Spleen (tissue), 11 donors: ENCODE data around the gene LACRT. TPM values are rescaled to one million over a fixed set of nuclear protein-coding genes. Genes with fewer than 3 reads are reported as not detected.
"Not testable (repeated sequence)": the region's sequence is repeated elsewhere in the genome, so short reads cannot be mapped to it uniquely, and the experiment has no call there.

Experiments used
- DNase-seq: peaks from one replicate; pipeline ENCODE4 v3.0.0-alpha.2; 2020
- H3K27ac ChIP-seq, 8 donors: fragments of 200-600 bp; sonication (generic) in 7 of 8; 1 replicate in 4 of 8; 2 replicates in 4 of 8; pipeline versions ENCODE4 v1.5.0 to v1.8.0; 2016 to 2021; ENCODE audit warnings: inconsistent platforms in 4 of 8, mild to moderate bottlenecking in 4 of 8, moderate library complexity in 1 of 8
- H3K27me3 ChIP-seq, 7 donors: fragments of 200-600 bp; sonication (generic) in 6 of 7; replicated peaks in 1 of 7; 1 replicate in 4 of 7; 2 replicates in 3 of 7; pipeline versions ENCODE4 v1.5.0 to v1.8.0; 2016 to 2021; ENCODE audit warnings: inconsistent platforms in 3 of 7, mild to moderate bottlenecking in 1 of 7
- H3K36me3 ChIP-seq, 6 donors: fragments of 200-600 bp; sonication (generic) in 5 of 6; 1 replicate in 4 of 6; 2 replicates in 2 of 6; pipeline versions ENCODE4 v1.5.0 to v1.8.0; 2016 to 2021; ENCODE audit warnings: inconsistent platforms in 2 of 6
- H3K4me1 ChIP-seq, 6 donors: fragments of 200-600 bp; sonication (generic) in 5 of 6; 1 replicate in 3 of 6; 2 replicates in 3 of 6; pipeline versions ENCODE4 v1.5.0 to v1.8.0; 2016 to 2021; ENCODE audit warnings: inconsistent platforms in 3 of 6
- H3K4me3 ChIP-seq, 8 donors: fragments of 200-600 bp; sonication (generic) in 7 of 8; 1 replicate in 4 of 8; 2 replicates in 4 of 8; pipeline versions ENCODE4 v1.5.0 to v1.8.0; 2016 to 2021; ENCODE audit warnings: inconsistent platforms in 4 of 8, mild to moderate bottlenecking in 4 of 8, moderate library complexity in 2 of 8
- H3K9me3 ChIP-seq, 8 donors: fragments of 200-600 bp; sonication (generic) in 7 of 8; 1 replicate in 4 of 8; 2 replicates in 4 of 8; pipeline versions ENCODE4 v1.5.0 to v1.8.0; 2016 to 2021; ENCODE audit warnings: inconsistent platforms in 4 of 8
- POLR2A ChIP-seq, 3 donors: fragments of 450-650 bp; IDR thresholded peaks; one replicate each; pipeline ENCODE4 v1.5.1; 2017; ENCODE audit warnings: antibody characterized with exemption in 3 of 3, mild to moderate bottlenecking in 1 of 3
- POLR2AphosphoS5 ChIP-seq, 3 donors: sonication (generic); formaldehyde crosslinking; IDR thresholded peaks; one replicate each; pipeline ENCODE4 v1.5.1; 2017; ENCODE audit warnings: antibody characterized with exemption in 3 of 3
- WGBS, 5 donors: extraction: QIAGEN DNeasy Blood & Tissue Kit in 3 of 5; methylation state at CpG; one replicate each; pipeline versions ENCODE4 v1.1.5 to v1.1.7; 2013 to 2018; 5-methylcytosine and 5-hydroxymethylcytosine counted together
- intact Hi-C: fragments of 100-400 bp; cut with DNase I; formaldehyde crosslinking; loops from one replicate; pipeline ENCODE4 v1.15.0; 2023; ENCODE audit warnings: low total_unique reads
- polyA plus RNA-seq, 3 donors: library from polyadenylated mRNA; stranded (reverse); fragments of 200-250 nt; gene quantifications; one replicate each; pipeline ENCODE4 v1.2.1, GENCODE V29; 2013
- total RNA-seq, 7 donors: library from RNA; depleted of rRNA in 3 of 7; stranded (reverse); fragments of >200 nt in 3 of 7; fragmentation: NEBNext Ultra II Directional in 4 of 7; extraction: Animal tissue kit (Norgen Biotek cat#: 25700) in 4 of 7; gene quantifications; one replicate each; pipeline versions ENCODE4 v1.1.0 to v1.2.1, GENCODE V29; 2016 to 2021
- TF ChIP-seq, protein P1 (sequence below), 11 experiments: fragments of 200-600 bp in 7 of 11; fragments of 450-650 bp in 4 of 11; sonication (generic) in 4 of 11; IDR thresholded peaks in 8 of 11; conservative IDR thresholded peaks in 3 of 11; 1 replicate in 7 of 11; 2 replicates in 4 of 11; pipeline versions ENCODE4 v1.4.0 to v1.8.0; 2016 to 2021; ENCODE audit warnings: antibody characterized with exemption in 11 of 11, inconsistent platforms in 4 of 11, mild to moderate bottlenecking in 1 of 11
- donor health status: healthy with polysubstance abuse.
- donor health status: DM: no; HTN: no; CAD: no; lungs with moderate emphysema.
- donor health status: DM: no; HTN: no; CAD: no.
- donor health status: Bipolar disorder and iron deficiency.
- donor health status: healthy.
- donor health status: DM: no; HTN: no; CAD: no.
- donor health status: DM: yes; HTN: yes; CAD: no.

The LACRT gene
- total and polyA plus RNA-seq, 10 donors = not detected

DNA sequence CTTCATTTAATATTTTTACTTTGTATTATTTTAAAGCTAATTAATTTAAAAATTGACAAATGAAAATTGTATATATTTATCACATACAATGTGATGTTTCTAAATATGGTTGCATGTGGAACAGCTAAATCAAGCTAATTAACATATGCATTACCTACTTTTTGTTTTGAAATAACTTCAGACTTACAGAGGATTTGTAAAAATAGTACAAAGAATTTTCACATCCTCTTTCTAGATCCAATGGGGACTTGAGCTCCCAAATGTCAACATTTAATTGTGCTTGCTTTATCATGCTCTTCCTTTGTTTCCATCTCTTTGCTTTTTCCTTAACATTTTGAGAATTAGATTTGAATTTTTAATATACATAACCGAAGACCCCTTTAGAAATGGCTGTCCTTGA lies 6.9 kb upstream of the LACRT start:
- 72 to 98% (median 80%) methylated on average over 1 of the region's 1 CpG for WGBS, 5 donors
- TF ChIP-seq POLR2A (IDR thresholded peaks at IDR 0.05) (no peak), POLR2AphosphoS5 (IDR thresholded peaks at IDR 0.05) (no peak)
- TF ChIP-seq, protein P1, sequence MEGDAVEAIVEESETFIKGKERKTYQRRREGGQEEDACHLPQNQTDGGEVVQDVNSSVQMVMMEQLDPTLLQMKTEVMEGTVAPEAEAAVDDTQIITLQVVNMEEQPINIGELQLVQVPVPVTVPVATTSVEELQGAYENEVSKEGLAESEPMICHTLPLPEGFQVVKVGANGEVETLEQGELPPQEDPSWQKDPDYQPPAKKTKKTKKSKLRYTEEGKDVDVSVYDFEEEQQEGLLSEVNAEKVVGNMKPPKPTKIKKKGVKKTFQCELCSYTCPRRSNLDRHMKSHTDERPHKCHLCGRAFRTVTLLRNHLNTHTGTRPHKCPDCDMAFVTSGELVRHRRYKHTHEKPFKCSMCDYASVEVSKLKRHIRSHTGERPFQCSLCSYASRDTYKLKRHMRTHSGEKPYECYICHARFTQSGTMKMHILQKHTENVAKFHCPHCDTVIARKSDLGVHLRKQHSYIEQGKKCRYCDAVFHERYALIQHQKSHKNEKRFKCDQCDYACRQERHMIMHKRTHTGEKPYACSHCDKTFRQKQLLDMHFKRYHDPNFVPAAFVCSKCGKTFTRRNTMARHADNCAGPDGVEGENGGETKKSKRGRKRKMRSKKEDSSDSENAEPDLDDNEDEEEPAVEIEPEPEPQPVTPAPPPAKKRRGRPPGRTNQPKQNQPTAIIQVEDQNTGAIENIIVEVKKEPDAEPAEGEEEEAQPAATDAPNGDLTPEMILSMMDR (IDR thresholded peaks at IDR 0.05 in 8 of 11, conservative IDR thresholded peaks at IDR 0.05 in 3 of 11) = no peak
- H3K4me3 ChIP-seq = no peak overlapping the region
- peaks cover 0 to 13% (median 0%) of the 10 kb centered on the region in 6 donors for H3K4me1 ChIP-seq
- H3K27me3 ChIP-seq = peaks cover 0 to 30% (median 0%) of the 10 kb centered on the region in 7 donors
- no peaks in the 10 kb centered on the region for H3K9me3 ChIP-seq
- no peak for DNase-seq
- H3K27ac ChIP-seq = no peak overlapping the region
- intact Hi-C loops = no loop called here
- no peaks in the 10 kb centered on the region for H3K36me3 ChIP-seq

DNA sequence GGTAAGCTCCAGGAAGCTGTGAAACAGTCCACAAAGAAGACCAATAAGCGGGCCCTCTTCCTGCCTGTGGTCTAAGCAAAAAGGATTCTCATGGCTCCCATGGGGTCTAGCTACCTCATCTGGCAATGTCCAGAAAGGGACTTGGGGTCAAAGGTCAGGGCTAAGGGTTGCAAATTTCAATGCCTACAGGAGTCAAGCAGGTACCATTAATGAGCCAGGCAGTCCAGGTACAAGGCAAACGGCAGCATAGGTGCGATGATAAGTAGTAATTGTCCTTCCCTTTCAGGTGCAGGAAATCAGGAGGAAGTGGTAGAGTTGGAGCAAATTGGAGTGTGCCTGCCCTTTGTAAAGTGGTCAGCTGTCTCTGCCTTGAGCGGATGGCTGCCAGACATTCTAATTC lies 6.4 kb upstream of the LACRT start:
- no peaks in the 10 kb centered on the region for H3K9me3 ChIP-seq
- TF ChIP-seq POLR2AphosphoS5 (IDR thresholded peaks at IDR 0.05) = no peak
- TF ChIP-seq, protein P1 (IDR thresholded peaks at IDR 0.05 in 8 of 11, conservative IDR thresholded peaks at IDR 0.05 in 3 of 11) = no peak
- TF ChIP-seq POLR2A (IDR thresholded peaks at IDR 0.05) = no peak
- peaks cover 0 to 13% (median 0%) of the 10 kb centered on the region in 6 donors for H3K4me1 ChIP-seq
- H3K36me3 ChIP-seq = no peaks in the 10 kb centered on the region
- intact Hi-C loops = no loop called here
- H3K27ac ChIP-seq = no peak overlapping the region
- WGBS, 5 donors = 65 to 76% (median 74%) methylated on average over 4 of the region's 4 CpGs
- no peak for DNase-seq
- H3K27me3 ChIP-seq = peaks cover 0 to 26% (median 0%) of the 10 kb centered on the region in 7 donors
- no peak overlapping the region for H3K4me3 ChIP-seq

DNA sequence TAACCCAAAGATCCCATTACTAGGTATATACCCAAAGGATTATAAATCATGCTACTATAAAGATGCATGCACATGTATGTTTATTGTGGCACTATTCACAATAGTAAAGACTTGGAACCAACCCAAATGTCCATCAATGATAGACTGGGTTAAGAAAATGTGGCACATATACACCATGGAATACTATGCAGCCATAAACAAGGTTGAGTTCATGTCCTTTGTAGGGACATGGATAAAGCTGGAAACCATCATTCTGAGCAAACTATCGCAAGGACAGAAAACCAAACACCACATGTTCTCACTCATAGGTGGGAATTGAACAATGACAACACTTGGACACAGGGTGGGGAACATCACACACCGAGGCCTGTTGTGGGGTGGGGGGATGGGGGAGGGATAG lies 4.4 kb upstream of the LACRT start:
- H3K27ac ChIP-seq, H3K27me3 ChIP-seq, H3K9me3 ChIP-seq, DNase-seq, H3K36me3 ChIP-seq, intact Hi-C loops, H3K4me3 ChIP-seq: not testable (repeated sequence)
- WGBS, 5 donors = 88 to 100% (median 93%) methylated on average over 2 of the region's 2 CpGs
- peaks cover 0 to 13% (median 0%) of the 10 kb centered on the region in 6 donors for H3K4me1 ChIP-seq

DNA sequence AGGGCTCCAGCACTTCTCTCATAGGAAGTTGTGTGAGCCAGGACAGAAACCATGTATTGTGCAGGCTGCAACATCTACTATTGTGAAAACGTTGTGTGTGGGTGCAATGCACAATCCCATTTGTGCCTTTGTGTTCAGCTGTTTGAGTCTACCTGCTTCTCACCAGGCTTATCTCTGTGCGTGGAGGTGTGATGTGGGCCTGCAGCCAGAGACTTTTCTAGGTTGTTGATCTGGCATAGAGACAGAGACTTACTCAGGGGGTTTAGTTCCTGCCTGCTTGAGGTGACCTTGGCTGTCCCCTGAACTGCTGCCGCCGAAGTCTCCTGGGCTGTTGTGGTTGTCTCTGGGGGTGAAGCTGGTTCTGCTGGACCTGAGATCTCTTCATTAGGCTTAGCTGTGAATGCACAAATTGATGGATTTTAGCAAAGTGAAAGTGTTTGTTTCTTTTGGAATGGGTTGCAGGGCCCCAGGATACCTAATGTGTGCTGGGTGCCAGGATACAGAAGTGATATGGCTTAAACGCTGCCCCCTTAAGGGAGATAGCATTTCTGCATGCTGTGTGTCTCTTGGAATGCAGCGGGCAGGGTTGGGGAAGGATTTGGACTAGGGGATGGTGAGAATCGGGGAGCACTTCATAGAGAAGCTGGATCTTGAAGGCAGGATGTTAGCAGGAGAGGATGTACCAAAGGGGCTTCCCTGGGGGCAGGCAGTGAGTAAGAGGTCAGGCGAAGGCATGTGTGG lies 2.5 kb downstream of the LACRT start:
- H3K27ac ChIP-seq = no peak overlapping the region
- H3K4me1 ChIP-seq = no peaks in the 10 kb centered on the region
- WGBS, 5 donors = 62 to 72% (median 65%) methylated on average over 7 to 8 of the region's 8 CpGs
- peaks cover 0 to 16% (median 9%) of the 10 kb centered on the region in 8 donors for H3K9me3 ChIP-seq
- DNase-seq = no peak
- TF ChIP-seq POLR2A (IDR thresholded peaks at IDR 0.05) = no peak
- TF ChIP-seq POLR2AphosphoS5 (IDR thresholded peaks at IDR 0.05) = no peak
- TF ChIP-seq, protein P1 (IDR thresholded peaks at IDR 0.05 in 8 of 11, conservative IDR thresholded peaks at IDR 0.05 in 3 of 11) = no peak
- H3K4me3 ChIP-seq = no peak overlapping the region
- H3K36me3 ChIP-seq = no peaks in the 10 kb centered on the region
- intact Hi-C loops = no loop called here
- peaks cover 0 to 23% (median 0%) of the 10 kb centered on the region in 7 donors for H3K27me3 ChIP-seq
